Peyer's patch (tissue), 4 donors: ENCODE data around the gene CSMD2.

Experiments
- CTCF ChIP-seq, 6 experiments: fragments of 450-650 bp in 4 of 6; fragments of 200-600 bp in 2 of 6; sonication (generic) in 1 of 6; IDR thresholded peaks; one replicate each; pipeline ENCODE4 v1.5.1; 2017 to 2019; ENCODE audit warnings: antibody characterized with exemption in 6 of 6, mild to moderate bottlenecking in 3 of 6, moderate library complexity in 1 of 6
- POLR2A ChIP-seq, 2 donors: fragments of 450-650 bp; IDR thresholded peaks; one replicate each; pipeline ENCODE4 v1.5.1; 2017; ENCODE audit warnings: antibody characterized with exemption in 2 of 2, mild to moderate bottlenecking in 2 of 2, moderate library complexity in 2 of 2

GRCh38 chr1:33886496-33886895 is 278.5 kb downstream of the CSMD2 start:
- TF ChIP-seq CTCF (IDR thresholded peaks at IDR 0.05) (no peak), POLR2A (IDR thresholded peaks at IDR 0.05) (no peak)
